HG02973 (cell line): ENCODE measurements around the gene PTPN14.

Experiments used
- ATAC-seq: cut with Tn5 transposase; IDR thresholded peaks from one replicate; pipeline ENCODE4 v1.9.1; 2021; ENCODE audit warnings: moderate library complexity; ENCODE audit not compliant: unreplicated experiment

The PTPN14 gene

DNA sequence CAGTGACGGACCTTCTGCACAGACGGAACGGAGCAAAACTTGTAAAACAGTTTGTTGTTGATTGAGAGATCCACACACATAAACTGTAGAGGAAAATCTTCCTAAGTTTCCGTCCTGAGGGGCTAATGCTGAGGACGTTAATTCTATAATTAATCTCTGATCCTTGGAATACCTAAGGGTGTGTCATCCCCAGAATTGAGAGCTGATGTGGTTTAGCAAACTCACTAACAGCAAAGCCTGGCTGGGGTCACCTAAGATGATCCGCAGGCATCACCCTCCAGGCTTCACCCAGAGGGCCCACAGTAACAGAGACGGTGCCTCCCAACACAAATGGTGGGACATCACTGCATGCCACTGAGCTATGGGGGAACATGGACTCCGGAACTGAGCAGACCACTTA lies 172.9 kb downstream of the PTPN14 start:
- no peak for ATAC-seq

DNA sequence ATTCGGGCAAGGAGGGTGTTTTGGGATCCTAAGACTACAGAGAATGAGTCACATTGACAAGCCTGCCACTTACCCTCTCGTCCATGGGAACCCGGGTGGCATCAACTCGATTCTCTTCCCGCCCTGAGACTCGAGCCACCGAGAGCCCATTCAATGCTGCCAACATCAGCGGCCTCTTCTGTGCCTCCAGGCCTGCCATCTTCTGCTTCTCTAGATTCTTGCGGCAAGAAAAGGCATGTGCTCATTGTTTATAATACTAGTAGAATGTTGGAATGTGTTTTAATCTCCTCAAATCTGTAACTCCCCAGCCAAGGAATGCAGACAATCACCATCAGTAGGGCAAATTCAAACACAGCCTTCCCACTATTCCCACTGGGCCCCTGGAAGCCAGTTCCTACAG lies 173.5 kb downstream of the PTPN14 start:
- ATAC-seq: no peak

DNA sequence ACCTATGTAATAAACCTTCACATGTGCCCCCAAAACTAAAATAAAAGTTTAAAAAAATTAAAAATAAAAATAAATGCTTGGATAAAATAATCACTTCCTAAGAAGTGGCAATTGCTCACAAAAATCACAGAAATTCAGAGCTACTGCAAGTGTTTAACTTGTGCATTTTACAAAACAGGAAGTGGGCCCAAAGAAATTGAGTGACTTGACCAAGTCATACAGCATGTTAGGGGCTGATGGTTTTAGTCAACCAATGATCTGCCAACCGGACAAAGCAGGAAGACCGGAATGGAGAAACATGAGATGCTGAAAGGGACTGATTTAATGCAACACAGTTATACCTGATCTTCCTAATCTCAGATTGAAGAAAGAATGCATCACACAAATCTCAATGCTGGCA lies 173.9 kb downstream of the PTPN14 start:
- ATAC-seq: no peak

DNA sequence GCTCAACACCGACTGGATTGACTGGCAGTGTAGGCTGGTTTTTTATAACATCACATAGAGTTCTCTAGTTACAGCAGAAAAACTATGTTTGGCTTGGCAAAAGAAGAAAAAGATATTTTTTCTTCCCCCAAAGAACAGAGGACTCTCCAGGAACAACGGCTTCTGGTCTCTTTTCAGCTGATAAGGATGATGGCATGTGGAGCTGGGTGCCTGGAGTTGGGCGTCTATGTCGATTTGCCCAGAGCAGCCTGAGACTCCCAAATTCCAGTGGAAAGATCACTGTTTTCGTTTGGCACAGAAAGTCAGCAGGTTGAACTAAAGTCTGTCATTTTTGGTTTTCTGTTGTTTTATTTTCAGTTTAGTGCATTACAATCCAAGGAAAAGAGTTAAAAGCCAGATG lies 179.3 kb downstream of the PTPN14 start:
- no peak for ATAC-seq

DNA sequence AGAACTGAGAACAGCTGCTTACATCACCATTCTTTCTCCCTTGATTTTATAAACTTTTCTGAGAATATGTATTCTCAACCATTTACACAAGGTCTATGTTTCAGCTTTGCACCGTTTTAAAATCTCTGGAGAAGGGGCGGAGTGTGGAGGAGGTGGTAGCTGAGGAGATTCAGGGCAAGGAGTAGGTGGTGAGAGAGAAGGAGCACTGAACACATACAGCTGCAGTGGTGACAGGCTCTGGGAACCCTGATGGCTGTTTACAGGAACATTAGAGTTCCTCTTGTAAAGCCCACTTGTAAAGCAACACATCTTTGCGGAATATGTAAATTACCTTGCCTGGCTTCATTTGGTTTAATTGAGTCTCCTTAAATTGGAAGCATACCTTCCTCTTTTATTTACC lies 180.8 kb downstream of the PTPN14 start:
- ATAC-seq: no peak

DNA sequence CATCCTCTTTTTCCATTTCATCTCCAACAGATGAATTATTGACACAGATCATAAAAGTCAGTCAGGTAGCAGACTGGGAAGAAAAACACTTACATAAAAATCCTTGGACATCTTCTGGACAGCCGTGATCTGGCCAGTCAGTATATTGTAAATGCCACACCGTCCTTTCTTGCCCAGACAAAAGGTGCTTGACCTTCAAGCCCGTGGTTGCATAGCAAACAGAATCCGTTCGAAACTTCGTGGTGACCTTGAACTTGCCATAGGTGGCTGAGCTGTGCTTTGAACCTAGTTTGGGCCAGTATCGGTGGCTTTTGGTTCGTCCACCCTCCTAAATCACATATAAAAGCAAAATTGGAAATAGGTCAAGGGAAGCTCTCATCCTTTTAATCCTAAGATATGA lies 182.0 kb downstream of the PTPN14 start:
- no peak for ATAC-seq

DNA sequence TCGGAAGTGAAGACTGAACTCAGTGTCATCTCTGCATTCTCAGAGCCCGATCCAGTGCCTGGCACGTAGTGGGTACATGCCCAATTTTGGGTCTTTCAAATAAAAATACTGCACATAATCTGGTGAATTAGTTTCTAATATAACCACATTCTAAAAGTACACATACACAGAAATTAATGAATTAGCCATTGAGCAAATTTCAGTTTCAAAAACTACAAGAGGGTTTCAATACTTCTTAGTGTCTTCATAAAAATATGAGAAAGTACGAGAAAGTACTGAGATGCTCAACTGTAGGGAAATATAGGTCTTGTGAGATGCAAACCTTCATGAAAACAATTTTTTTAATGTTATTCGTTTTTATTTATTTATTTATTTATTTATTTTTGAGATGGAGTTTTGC lies 183.6 kb downstream of the PTPN14 start:
- no peak for ATAC-seq

DNA sequence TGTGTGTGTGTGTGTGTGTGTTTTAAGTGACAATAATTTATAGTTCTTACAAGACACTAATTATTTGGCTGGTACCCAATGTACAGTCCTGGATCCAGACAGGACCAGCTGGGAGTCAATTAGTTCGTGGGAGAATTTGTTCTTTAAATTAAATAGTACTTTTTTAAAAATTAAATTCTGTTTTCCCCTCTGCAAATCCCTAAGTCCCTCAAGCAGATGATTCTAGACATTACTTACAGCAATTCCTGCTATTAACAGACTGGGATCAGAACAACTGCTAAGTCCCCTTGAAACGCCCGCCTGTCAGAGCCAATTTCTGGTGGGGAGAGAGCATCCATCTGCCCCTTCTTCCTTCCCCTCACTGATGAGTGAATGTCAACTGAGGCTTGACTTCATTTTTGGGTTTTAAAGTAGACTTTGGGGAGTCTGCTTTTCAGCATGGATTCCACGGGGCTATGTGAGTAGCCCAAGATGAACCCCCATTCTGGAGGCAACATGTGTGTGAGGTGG lies 186.6 kb downstream of the PTPN14 start:
- ATAC-seq: no peak

DNA sequence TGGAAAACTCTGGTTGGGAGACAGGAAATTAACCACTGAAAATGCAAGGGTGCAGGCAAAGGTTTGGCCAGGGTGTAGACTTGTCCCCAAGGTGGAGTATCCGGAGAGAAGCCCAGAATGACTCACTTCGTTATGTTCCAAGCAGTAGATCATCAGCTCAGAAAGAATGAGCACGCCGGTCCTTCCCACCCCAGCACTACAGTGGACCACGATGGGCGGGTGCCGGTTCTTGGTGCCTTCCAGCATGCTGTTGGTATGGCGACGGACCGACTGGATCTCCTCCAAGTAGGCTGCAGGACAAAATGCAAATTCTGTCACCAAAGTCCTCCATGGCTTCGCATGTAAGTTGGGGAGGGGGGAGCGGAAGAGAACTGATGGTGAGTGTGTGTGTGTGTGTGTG lies 187.0 kb downstream of the PTPN14 start:
- no peak for ATAC-seq

DNA sequence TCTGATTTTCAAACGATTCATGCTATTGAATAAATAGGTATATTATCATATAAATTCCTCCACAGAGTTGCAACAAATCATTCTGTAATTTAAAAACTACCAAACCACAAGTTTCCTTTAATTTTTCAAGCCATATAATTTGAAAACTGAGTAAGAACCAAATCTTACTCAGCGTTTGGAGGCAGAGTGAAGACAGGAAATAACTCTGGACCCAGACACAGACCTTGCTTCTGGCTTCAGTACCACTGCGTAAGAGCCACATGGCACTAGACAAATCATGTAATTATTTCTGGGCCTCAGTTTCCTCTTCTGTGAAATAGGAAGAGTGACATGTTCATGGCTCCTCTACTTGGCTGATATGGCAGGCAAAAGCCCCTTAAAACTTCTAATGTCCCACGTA lies 188.0 kb downstream of the PTPN14 start:
- no peak for ATAC-seq

DNA sequence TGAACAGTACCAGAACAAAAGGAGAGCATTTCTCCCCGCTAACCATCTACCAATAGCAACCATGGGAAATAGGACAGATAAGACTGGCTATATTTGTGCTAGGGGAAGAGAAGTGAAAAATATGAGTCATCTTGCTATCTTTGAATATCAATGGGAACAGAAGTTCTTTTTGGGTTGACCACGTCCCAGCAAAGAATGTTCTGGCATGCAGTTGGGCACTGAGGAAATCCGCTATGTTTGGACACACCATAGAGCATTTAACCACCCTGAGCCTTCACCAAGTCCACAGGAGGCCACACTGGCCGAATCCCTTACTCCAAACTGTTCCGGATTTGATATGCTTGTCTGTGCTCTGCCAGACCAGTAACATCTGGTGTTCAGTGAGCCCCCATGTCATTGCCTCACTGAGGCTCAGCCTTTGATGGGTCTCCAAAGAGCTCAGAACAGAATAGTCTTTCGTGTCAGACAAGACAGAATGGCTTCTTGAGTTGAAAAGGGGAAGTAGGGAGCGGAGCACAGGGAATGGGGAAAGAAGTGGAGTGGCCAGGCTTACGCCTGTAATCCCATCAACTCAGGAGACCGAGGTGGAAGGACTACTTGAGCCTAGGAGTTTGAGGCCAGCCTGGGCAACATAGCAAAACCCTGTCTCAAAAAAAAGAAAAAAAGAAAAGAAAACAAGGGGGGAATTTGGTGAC lies 189.1 kb downstream of the PTPN14 start:
- ATAC-seq: no peak

DNA sequence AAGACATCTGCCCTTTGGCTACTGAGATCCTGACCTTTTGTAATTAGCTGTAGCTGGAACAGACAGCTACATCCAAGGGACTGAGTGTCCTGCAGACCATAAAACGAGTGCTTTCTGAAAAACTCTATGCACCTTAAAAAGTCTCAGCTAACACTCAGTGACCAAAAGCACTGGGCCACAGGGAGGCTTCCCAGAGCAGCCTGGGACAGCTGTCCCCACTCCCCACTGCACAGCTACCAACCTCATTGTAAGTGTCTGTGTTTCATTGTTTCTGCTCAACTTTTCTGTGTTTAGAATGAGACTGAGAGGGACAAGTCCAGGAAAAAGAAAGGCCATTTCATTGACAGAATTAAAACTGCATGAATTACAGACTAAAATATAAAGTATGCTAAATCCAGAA lies 189.8 kb downstream of the PTPN14 start:
- ATAC-seq: no peak

DNA sequence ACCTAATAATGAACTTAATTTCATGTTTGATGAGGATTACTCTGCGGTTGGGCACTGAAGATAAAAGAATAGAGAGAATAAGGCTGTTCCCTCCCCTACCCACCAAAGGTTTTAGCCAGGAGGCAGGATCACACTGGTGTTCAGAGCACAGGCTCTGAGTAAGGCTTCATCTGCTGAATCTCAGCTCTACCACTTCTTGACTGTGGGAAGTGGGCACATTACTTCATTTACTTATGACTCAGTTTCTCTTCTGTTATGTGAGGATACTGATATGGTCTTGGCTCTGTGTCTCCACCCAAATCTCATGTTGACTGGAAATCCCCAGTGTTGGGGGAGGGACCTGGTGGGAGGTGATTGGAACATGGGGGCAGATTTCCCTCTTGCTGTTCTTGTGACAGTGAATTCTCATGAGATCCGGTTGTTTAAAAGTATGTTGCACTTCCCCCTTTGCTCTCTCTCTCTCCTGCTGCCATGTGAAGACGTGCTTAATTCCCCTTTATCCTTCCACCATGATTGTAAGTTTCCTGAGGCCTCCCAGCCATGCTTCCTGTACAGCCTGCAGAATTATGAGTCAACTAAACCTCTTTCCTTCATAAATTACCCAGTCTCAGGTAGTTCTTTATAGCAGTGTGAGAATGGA lies 190.8 kb downstream of the PTPN14 start:
- ATAC-seq: no peak

DNA sequence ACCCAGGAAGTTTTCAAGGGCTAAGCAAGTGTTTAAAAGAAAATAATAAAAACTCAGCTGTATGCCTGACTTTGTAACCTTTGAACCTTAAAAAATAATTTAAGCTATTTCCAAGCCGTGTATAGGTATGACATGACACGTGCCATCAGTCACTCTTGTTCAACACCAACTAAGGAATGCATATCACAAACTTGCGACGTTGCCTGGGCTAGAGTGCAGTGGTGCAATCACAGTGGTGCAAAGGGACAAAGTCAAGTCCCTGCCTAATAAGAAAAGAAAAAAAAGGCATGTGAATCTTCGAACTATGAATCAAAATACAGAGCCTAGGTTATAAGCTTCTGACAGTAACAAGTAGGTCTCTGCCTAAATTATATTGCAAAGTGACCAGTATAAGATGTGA lies 191.3 kb downstream of the PTPN14 start:
- ATAC-seq: no peak

DNA sequence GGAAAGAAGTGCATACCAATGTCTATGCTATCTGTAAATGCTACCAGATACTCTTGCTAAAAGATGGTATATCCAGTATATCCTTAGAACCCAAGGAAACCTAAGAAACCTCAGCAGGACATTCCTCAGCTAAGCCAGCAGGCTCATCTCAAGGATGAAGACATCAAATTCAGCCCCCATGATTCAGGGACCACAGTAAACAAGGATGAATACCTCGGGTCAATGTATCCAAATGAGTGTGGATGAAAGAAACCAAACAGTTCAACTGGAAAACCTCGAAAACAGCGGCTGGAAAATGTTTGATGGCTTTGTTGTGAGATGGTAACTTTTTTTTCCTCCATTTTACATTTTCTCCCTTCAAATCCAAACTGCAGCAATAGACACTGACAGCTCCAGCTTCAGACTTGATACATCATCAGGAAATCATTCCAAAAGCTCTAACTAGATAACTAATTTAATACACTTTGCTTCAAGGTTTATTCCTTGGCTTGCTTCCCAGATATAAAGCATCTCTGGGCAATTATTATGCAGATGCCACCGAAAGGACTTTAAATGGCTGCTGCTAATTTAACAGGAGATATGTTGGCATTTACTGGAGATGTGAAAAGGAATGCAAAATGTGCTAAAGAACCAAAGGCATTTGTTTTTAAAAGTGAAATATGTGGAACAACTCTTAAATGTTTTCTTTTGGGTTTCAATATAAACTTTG lies 196.8 kb downstream of the PTPN14 start:
- ATAC-seq: no peak

DNA sequence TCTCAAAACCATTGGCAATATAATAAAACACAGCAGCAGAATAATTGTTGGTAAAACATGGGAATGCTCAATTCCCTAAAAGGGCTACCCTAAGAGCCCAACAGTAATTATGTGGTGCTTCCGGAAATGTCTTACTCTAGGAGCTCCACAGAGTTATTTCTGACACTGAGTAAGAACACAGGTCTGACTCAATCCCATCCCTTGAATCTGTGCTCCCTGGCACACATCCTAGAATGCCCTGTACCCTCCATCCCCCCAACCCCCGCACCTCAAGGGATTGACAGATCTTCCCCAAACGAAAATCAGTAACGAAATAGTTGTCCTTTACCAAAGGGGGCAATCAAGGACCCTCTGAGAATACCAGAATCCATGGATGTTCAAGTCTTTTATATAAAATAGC lies 198.6 kb downstream of the PTPN14 start:
- ATAC-seq: no peak

DNA sequence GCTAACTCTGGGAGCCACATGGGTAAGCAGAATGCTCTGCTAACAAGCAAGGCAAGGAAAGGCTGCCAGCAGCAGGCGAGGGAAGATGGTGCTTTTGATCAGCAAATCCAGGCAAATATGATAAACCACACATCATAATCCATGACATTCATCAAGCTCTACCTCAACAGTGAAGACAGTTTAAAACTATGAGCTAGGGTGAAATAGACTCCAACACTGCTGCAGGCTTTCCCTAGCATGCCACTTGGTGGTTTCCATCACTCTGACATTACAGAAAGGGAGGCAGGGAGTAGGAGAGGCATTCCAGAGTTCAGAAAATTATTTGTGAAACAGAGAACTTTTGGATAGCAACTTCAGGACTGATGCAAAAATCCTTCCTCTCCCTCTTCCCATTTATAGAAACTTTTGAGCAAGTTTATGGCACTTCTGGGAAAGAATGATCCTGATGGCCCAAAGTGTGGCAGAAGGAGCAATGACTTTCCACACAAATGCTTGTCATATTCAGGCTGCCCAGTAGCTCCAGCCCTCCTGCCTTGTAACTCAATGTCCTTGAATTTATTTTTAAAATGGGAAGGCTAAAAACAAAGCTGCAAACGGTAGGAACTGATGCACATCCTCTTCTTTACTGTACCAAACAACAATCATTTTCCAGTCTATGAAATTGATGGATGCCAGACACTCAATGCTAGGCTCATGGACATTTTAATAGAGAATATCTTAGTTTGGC lies 199.7 kb downstream of the PTPN14 start:
- no peak for ATAC-seq

DNA sequence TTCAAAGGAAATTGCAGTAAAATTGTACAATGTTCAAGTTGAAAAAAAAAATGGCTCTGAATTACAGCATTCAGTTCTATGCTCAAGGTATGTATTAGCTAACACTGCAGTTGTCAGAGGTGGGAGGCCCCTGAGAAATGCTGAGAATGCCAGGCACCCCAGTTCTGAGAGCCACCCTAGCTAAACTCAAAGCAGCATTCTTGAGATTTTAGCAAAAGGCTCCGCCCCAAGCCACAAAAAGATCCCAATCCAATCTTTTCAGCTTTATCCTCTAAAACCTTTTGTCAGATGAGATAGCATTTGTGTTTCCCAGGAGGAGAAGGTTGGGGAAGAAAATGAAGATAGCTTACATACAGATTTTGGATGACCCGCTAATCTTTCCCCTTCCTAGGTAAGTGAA lies 201.6 kb downstream of the PTPN14 start:
- no peak for ATAC-seq

DNA sequence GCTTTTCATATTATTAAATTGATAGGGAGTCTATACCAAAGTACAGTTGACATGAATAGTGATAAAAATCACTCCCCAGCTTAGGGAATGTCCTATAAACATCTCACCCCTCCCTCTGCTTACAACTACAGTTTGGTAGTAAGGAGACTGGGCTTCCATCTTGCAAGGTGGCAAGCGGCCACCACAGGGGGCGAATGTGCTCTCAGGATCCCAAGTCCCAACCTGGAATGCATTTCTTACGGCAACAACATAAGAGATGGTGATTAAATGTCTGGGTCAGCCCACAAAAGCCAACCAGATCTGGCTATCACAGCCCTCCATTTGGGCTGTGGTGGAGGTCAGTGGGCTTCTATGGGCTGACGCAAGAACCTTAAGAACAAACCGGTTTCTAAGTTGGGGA lies 202.4 kb downstream of the PTPN14 start:
- ATAC-seq: no peak

DNA sequence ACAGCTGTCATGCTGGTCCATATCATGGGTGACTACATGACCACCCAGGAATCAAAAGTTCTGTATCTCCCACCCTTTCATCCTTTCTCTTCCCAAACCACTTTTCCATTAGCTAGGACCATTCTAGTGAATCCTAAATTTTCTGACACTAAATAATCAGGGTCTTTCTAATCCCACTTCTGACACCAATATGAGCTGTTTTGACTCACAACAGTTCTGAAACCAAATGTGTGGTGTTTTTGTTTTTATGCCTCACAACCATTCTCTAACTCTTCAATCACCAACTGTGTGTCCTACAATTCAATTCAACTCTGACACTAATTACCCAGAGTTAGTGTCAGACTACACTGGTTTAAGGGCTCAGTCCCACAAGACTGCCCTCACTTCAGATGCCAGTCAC lies 206.5 kb downstream of the PTPN14 start:
- no peak for ATAC-seq

DNA sequence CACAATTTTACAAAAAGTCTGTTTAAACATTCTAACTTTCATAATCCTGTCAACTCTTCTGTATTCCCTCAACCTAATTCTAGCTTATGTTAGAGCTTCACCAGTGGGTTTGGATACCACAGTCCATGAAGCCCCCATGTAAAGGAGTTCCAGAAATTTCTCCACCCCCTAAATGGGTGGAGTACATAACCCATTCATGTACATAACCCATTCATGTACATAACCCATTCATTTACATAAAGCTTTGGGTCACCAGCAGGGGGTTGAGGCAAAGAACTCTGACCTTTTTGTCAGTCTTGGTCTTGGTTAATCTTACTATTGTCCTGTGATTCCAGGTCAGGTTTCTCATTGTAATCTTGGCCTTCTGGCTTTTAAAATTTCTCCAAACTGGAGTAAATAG lies 208.9 kb downstream of the PTPN14 start:
- no peak for ATAC-seq

DNA sequence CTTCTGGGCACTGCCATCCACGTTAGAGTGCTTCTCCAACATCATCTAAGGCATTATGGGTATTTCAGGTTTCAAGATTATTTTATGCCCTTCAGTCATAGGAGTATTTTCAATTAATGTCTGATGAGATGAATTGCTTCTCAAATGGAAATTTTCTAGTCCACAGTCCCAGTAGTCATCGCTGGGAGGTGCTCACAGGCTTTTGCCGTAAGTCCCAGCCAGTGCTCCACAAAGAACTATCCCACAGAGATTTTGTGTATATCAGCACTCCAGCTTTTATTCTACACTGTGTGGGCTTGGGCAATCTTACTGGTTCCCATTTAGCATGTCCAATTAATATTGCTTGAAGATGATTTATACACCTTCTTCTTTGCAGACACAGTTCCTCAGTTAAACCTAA lies 209.5 kb downstream of the PTPN14 start:
- ATAC-seq: no peak
